Measurements from ENCODE around the gene SMG6. TPM values are rescaled to one million over a fixed set of nuclear protein-coding genes. Genes with fewer than 3 reads are reported as not detected.
A peak's percentile ranks its signal among the peaks of the same experiment; 100 is the strongest.

SMG6 gene
- total and polyA plus RNA-seq, 2 donors (not counting 1 experiment from before 2014, with no cell fraction given) = 10.6 to 35.5 TPM

GRCh38 chr17:2041561-2042389, 261.8 kb downstream of the SMG6 start, which contains the start of gene OVCA2:
OVCA2 (plus strand) TSS chr17:2042022; CDS start chr17:2042048, 26 bp downstream.
- peak within 1 kb of the TSS; percentile 69 to 84 (median 81) for H3K4me3 ChIP-seq (ENCODE audit: control extremely low read depth in 1 of 5, extremely low read depth in 1 of 5, insufficient read depth in 1 of 5, low read depth in 2 of 5, low read length in 4 of 5)
- H3K9me3 ChIP-seq (ENCODE audit: control extremely low read depth in 1 of 3, control insufficient read depth in 2 of 3, insufficient read depth in 1 of 3, low read length in 2 of 3) = peaks cover 0 to 4% (median 0%) of the 10 kb centered on the region in 3 donors
- H4K20me1 ChIP-seq (ENCODE audit: control insufficient read depth, insufficient read depth, low read length, poor library complexity, severe bottlenecking) = peaks cover 9% of the 10 kb centered on the region
- DNase-seq (peak; percentile 98), ATAC-seq (ENCODE audit: low read depth) (peak; percentile 92)
- under 1% methylated on average over 92 of the region's 93 CpGs for WGBS (ENCODE audit: insufficient coverage)
- H3K4me1 ChIP-seq (ENCODE audit: control insufficient read depth in 2 of 2, insufficient read depth in 2 of 2, low read length in 2 of 2) = peaks cover 12 to 15% of the 10 kb centered on the region in 2 donors
- H3K27ac ChIP-seq (ENCODE audit: low read length in 2 of 2) = peak within 1 kb of the TSS; percentile 78 to 94
- H3K27me3 ChIP-seq (replicated peaks in 1 of 4; ENCODE audit: control extremely low read depth in 1 of 4, control insufficient read depth in 3 of 4, insufficient read depth in 4 of 4, low read length in 3 of 4) = no peaks in the 10 kb centered on the region
- peak within 1 kb of the TSS; percentile 86 for H3K4me2 ChIP-seq (replicated peaks; ENCODE audit: low read depth, low read length, poor library complexity, severe bottlenecking)
- peaks cover 0 to 31% of the 10 kb centered on the region in 2 experiments for H3K36me3 ChIP-seq (replicated peaks in 1 of 2; ENCODE audit: control extremely low read depth in 1 of 2, control insufficient read depth in 1 of 2, extremely low read depth in 1 of 2, insufficient read depth in 2 of 2, low read length in 1 of 2)
- peak within 1 kb of the TSS; percentile 86 for H2AFZ ChIP-seq (ENCODE audit: insufficient read depth, low read depth, low read length, poor library complexity, severe bottlenecking)
- H3K79me2 ChIP-seq (ENCODE audit: control insufficient read depth, insufficient read depth, low read length) = peaks cover 20% of the 10 kb centered on the region
- Mint-ChIP-seq H3K4me1 (peaks cover 25% of the 10 kb centered on the region), H3K27me3 (no peaks in the 10 kb centered on the region), H3K9me3 (ENCODE audit: insufficient read depth) (no peaks in the 10 kb centered on the region), H3K4me3 (peak within 1 kb of the TSS; percentile 91), H3K27ac (peak within 1 kb of the TSS; percentile 92)
- TF ChIP-seq CTCF (IDR thresholded peaks at IDR 0.05) (peak; percentile 59), EZH2 (IDR thresholded peaks at IDR 0.05; ENCODE audit: borderline replicate concordance, insufficient read depth, low read depth, low read length, poor library complexity, severe bottlenecking) (no peak)
- intact Hi-C loops (cut with micrococcal nuclease) = loop anchor here (1.0 to 5.0 kb wide), 6 partner anchors 9 to 351 kb away; partner anchors contain the start of genes DPH1 and RTN4RL1
- ChIA-PET POLR2A (interaction anchor here (1.5 kb wide), 1 partner anchor 12 kb away, joined by 9 read pairs; the partner anchor contains the start of gene DPH1), CTCF (interaction anchor here (1.2 to 3.0 kb wide), 3 partner anchors 11 to 203 kb away, joined by 3 to 12 read pairs (median 4); partner anchors contain the start of gene DPH1)
- peak within 1 kb of the TSS; percentile 85 for H3K9ac ChIP-seq (ENCODE audit: low read length)

All from B cell (primary cell).